GM23338 (cell line): Measurements from ENCODE around the gene IGFBP6. TPM values are rescaled to one million over a fixed set of nuclear protein-coding genes. Genes with fewer than 3 reads are reported as not detected.

Experiments used
- ATAC-seq: fragments of 200-7000 bp; cut with Tn5 transposase; 3 replicates; pipeline ENCODE4 v1.9.1; 2020
- DNase-seq: peaks from one replicate; pipeline ENCODE4 v3.0.0-alpha.2; 2015; ENCODE audit warnings: low spot score
- H2AFZ ChIP-seq: fragments of 200-600 bp; sonication (generic); 2 replicates; pipeline ENCODE4 v1.8.0; 2016; ENCODE audit warnings: antibody characterized with exemption, mild to moderate bottlenecking, moderate library complexity
- H3F3A ChIP-seq: fragments of 200-600 bp; sonication (generic); replicated peaks from 2 replicates; pipeline ENCODE4 v1.8.0; 2017; ENCODE audit warnings: antibody characterized with exemption, mixed run types, low read depth
- H3K27ac ChIP-seq: fragments of 200-600 bp; sonication (generic); 2 replicates; pipeline ENCODE4 v1.6.1; 2016; ENCODE audit warnings: low read depth
- H3K27me3 ChIP-seq: fragments of 200-600 bp; sonication (generic); 2 replicates; pipeline ENCODE4 v1.8.0; 2016; ENCODE audit warnings: mild to moderate bottlenecking, mixed run types, moderate library complexity; ENCODE audit not compliant: insufficient read depth
- H3K36me3 ChIP-seq: fragments of 200-600 bp; sonication (generic); 2 replicates; pipeline ENCODE4 v1.8.0; 2016; ENCODE audit warnings: mild to moderate bottlenecking; ENCODE audit not compliant: insufficient read depth
- H3K4me1 ChIP-seq: fragments of 200-600 bp; sonication (generic); 2 replicates; pipeline ENCODE4 v1.8.0; 2016; ENCODE audit warnings: mild to moderate bottlenecking, moderate library complexity; ENCODE audit not compliant: insufficient read depth
- H3K4me2 ChIP-seq: fragments of 200-600 bp; sonication (generic); 2 replicates; pipeline ENCODE4 v1.7.1; 2017; ENCODE audit warnings: mixed run types
- H3K4me3 ChIP-seq: fragments of 200-600 bp; sonication (generic); 2 replicates; pipeline ENCODE4 v1.6.1; 2016; ENCODE audit warnings: mixed run types
- H3K79me2 ChIP-seq: fragments of 200-600 bp; sonication (generic); replicated peaks from 2 replicates; pipeline ENCODE4 v1.8.0; 2017; ENCODE audit warnings: mild to moderate bottlenecking; ENCODE audit not compliant: insufficient read depth
- H3K9me2 ChIP-seq: fragments of 200-600 bp; sonication (generic); 2 replicates; pipeline ENCODE4 v1.8.0; 2017; ENCODE audit not compliant: insufficient read depth
- H4K20me1 ChIP-seq: fragments of 200-600 bp; sonication (generic); replicated peaks from 2 replicates; pipeline ENCODE4 v1.8.0; 2017; ENCODE audit warnings: mild to moderate bottlenecking; ENCODE audit not compliant: insufficient read depth
- H3K27ac Mint-ChIP-seq: 2 replicates; pipeline ENCODE4 v1.8.0; 2020; ENCODE audit warnings: inconsistent platforms, mild to moderate bottlenecking, moderate library complexity, mixed read lengths
- H3K27me3 Mint-ChIP-seq: 3 replicates; pipeline ENCODE4 v1.8.0; 2022; ENCODE audit warnings: low read depth, mild to moderate bottlenecking, moderate library complexity, mixed read lengths, inconsistent platforms; ENCODE audit not compliant: insufficient read depth, poor library complexity
- H3K36me3 Mint-ChIP-seq: 3 replicates; pipeline ENCODE4 v1.8.0; 2021; ENCODE audit warnings: low read depth, mild to moderate bottlenecking, inconsistent platforms, moderate library complexity, mixed read lengths
- H3K4me1 Mint-ChIP-seq: 3 replicates; pipeline ENCODE4 v1.8.0; 2020; ENCODE audit warnings: mild to moderate bottlenecking, inconsistent platforms, mixed read lengths
- H3K4me3 Mint-ChIP-seq: 3 replicates; pipeline ENCODE4 v1.8.0; 2021; ENCODE audit warnings: moderate library complexity, mild to moderate bottlenecking, inconsistent platforms, mixed read lengths
- H3K9me3 Mint-ChIP-seq: 3 replicates; pipeline ENCODE4 v1.8.0; 2020; ENCODE audit warnings: moderate library complexity, mild to moderate bottlenecking, inconsistent platforms, mixed read lengths
- CREB1 ChIP-seq: fragments of 250-450 bp; sonication (Bioruptor Pico); IDR thresholded peaks from 2 replicates; pipeline ENCODE4 v1.5.0; 2020; ENCODE audit warnings: low read depth, mild to moderate bottlenecking, moderate library complexity
- EZH2 ChIP-seq: fragments of 200-600 bp; sonication (generic); IDR thresholded peaks from one replicate; pipeline ENCODE4 v1.8.0; 2017; ENCODE audit warnings: antibody characterized with exemption, mild to moderate bottlenecking, low read depth; ENCODE audit not compliant: unreplicated experiment
- EZH2phosphoT487 ChIP-seq: fragments of 200-600 bp; sonication (generic); IDR thresholded peaks from one replicate; pipeline ENCODE4 v1.8.1; 2018; ENCODE audit warnings: antibody characterized with exemption; ENCODE audit not compliant: unreplicated experiment
- JUNB ChIP-seq: IDR thresholded peaks from one replicate; pipeline ENCODE4 v1.6.1; 2016; ENCODE audit warnings: antibody characterized with exemption; ENCODE audit not compliant: unreplicated experiment
- NANOG ChIP-seq: IDR thresholded peaks from 2 replicates; pipeline ENCODE4 v1.6.1; 2016; ENCODE audit warnings: antibody characterized with exemption, borderline replicate concordance
- POLR2AphosphoS5 ChIP-seq: IDR thresholded peaks from 2 replicates; pipeline ENCODE4 v1.6.1; 2016; ENCODE audit warnings: antibody characterized with exemption, low read depth
- STAT1 ChIP-seq: IDR thresholded peaks from one replicate; pipeline ENCODE4 v1.6.1; 2016; ENCODE audit warnings: antibody characterized with exemption; ENCODE audit not compliant: unreplicated experiment
- ZNF114 ChIP-seq: fragments of 250-450 bp; sonication (Bioruptor Pico); IDR thresholded peaks from 2 replicates; pipeline ENCODE4 v1.5.0; 2020; ENCODE audit warnings: mild to moderate bottlenecking, moderate library complexity
- ZNF331 ChIP-seq: fragments of 250-450 bp; sonication (Bioruptor Pico); IDR thresholded peaks from 2 replicates; pipeline ENCODE4 v1.5.0; 2020; ENCODE audit warnings: low read depth, mild to moderate bottlenecking, moderate library complexity
- polyA plus RNA-seq: library from polyadenylated mRNA; unstranded; fragments of >200 nt; fragmentation: Nextera tagmentation; extraction: Ambion mirVana; gene quantifications from 2 replicates; pipeline ENCODE4 v1.2.1, GENCODE V29; 2016
- total RNA-seq: library from RNA; depleted of rRNA; stranded (reverse); fragments of >200 nt; shearing (Covaris generic); gene quantifications from 2 replicates; pipeline ENCODE4 v1.2.3, GENCODE V29; 2014
- TF ChIP-seq, protein P1 (sequence below), 2 experiments: fragments of 200-600 bp in 1 of 2; sonication (generic) in 1 of 2; conservative IDR thresholded peaks; 2 replicates each; pipeline versions ENCODE4 v1.5.1 to v1.6.1; 2016 to 2017; ENCODE audit warnings: antibody characterized with exemption in 2 of 2, low read depth in 2 of 2, mild to moderate bottlenecking in 2 of 2, moderate library complexity in 1 of 2
- TF ChIP-seq, protein P2 (sequence below): fragments of 250-450 bp; sonication (Bioruptor Pico); IDR thresholded peaks from 2 replicates; pipeline ENCODE4 v1.5.0; 2020; ENCODE audit warnings: mild to moderate bottlenecking, moderate library complexity
- TF ChIP-seq, protein P3 (sequence below): IDR thresholded peaks from one replicate; pipeline ENCODE4 v1.6.1; 2018; ENCODE audit warnings: antibody characterized with exemption; ENCODE audit not compliant: unreplicated experiment
- TF ChIP-seq, protein P4 (sequence below): IDR thresholded peaks from 2 replicates; pipeline ENCODE4 v1.6.1; 2016; ENCODE audit warnings: antibody characterized with exemption

IGFBP6 gene
- total and polyA plus RNA-seq, 2 experiments from 2014 or later, result 14.7 to 16.6 TPM

DNA sequence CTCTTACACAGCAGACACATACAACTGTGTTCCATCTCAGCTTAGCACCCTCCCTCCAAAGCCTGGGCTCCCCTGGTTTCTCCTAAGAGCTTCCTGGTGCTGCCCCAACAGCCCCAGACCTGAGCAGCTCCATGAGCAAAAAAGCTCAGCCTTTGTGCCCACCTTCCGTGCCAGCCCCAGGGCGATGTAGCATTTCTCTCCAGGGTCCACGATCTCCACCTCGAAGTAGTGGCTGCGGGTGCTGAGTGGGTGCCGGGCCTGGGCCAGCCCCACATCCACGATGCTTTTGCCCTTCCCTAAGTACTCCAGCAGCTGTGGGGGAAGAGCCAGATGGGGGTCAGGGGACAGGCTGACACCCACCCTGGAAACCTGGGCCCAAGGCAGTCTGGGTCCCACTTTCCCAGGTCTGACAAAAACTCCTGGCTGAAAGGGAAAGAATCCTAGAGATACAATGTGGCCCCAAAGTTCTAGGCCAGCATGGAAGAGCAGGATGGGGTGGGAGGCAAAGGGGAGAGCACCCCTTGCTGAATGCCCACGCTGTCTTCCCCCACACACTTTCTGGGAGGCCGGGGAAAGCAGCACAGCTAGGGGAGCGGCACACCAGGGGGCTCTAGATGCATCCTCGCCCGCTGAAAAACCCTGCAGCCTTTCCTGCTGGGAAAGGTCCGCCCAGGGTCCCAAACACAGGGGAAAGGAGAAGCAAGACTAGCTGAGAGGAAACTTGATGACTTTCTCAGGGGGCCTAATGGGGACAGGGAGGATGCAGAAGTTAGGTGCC lies 29.3 kb upstream of the IGFBP6 start:
- no peak for ATAC-seq
- H3K4me2 ChIP-seq, result no peak overlapping the region
- H3K4me3 Mint-ChIP-seq, result no peak overlapping the region
- H3K4me1 ChIP-seq, result peaks cover 23% of the 10 kb centered on the region
- no peaks in the 10 kb centered on the region for H3F3A ChIP-seq
- no peak overlapping the region for H3K27ac ChIP-seq
- no peaks in the 10 kb centered on the region; the same call in 1 of the 2 replicates for H3K36me3 ChIP-seq
- H3K9me2 ChIP-seq, result no peaks in the 10 kb centered on the region
- H3K4me3 ChIP-seq, result no peak overlapping the region
- no peak for DNase-seq
- no peaks in the 10 kb centered on the region for H4K20me1 ChIP-seq
- peaks cover 8% of the 10 kb centered on the region for H3K36me3 Mint-ChIP-seq
- 0 out of 2 replicates have a peak, but pooled peaks cover 3% of the 10 kb centered on the region for H3K27me3 ChIP-seq
- TF ChIP-seq STAT1 (no peak), EZH2 (no peak), ZNF114 (CRISPR knock-in tag) (no peak), JUNB (no peak), ZNF331 (CRISPR knock-in tag) (no peak), EZH2phosphoT487 (no peak), NANOG (no peak), POLR2AphosphoS5 (no peak), CREB1 (no peak)
- TF ChIP-seq, protein P1, sequence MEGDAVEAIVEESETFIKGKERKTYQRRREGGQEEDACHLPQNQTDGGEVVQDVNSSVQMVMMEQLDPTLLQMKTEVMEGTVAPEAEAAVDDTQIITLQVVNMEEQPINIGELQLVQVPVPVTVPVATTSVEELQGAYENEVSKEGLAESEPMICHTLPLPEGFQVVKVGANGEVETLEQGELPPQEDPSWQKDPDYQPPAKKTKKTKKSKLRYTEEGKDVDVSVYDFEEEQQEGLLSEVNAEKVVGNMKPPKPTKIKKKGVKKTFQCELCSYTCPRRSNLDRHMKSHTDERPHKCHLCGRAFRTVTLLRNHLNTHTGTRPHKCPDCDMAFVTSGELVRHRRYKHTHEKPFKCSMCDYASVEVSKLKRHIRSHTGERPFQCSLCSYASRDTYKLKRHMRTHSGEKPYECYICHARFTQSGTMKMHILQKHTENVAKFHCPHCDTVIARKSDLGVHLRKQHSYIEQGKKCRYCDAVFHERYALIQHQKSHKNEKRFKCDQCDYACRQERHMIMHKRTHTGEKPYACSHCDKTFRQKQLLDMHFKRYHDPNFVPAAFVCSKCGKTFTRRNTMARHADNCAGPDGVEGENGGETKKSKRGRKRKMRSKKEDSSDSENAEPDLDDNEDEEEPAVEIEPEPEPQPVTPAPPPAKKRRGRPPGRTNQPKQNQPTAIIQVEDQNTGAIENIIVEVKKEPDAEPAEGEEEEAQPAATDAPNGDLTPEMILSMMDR (conservative IDR thresholded peaks at IDR 0.05; ENCODE audit: low read depth in 2 of 2), result no peak
- TF ChIP-seq, protein P2, sequence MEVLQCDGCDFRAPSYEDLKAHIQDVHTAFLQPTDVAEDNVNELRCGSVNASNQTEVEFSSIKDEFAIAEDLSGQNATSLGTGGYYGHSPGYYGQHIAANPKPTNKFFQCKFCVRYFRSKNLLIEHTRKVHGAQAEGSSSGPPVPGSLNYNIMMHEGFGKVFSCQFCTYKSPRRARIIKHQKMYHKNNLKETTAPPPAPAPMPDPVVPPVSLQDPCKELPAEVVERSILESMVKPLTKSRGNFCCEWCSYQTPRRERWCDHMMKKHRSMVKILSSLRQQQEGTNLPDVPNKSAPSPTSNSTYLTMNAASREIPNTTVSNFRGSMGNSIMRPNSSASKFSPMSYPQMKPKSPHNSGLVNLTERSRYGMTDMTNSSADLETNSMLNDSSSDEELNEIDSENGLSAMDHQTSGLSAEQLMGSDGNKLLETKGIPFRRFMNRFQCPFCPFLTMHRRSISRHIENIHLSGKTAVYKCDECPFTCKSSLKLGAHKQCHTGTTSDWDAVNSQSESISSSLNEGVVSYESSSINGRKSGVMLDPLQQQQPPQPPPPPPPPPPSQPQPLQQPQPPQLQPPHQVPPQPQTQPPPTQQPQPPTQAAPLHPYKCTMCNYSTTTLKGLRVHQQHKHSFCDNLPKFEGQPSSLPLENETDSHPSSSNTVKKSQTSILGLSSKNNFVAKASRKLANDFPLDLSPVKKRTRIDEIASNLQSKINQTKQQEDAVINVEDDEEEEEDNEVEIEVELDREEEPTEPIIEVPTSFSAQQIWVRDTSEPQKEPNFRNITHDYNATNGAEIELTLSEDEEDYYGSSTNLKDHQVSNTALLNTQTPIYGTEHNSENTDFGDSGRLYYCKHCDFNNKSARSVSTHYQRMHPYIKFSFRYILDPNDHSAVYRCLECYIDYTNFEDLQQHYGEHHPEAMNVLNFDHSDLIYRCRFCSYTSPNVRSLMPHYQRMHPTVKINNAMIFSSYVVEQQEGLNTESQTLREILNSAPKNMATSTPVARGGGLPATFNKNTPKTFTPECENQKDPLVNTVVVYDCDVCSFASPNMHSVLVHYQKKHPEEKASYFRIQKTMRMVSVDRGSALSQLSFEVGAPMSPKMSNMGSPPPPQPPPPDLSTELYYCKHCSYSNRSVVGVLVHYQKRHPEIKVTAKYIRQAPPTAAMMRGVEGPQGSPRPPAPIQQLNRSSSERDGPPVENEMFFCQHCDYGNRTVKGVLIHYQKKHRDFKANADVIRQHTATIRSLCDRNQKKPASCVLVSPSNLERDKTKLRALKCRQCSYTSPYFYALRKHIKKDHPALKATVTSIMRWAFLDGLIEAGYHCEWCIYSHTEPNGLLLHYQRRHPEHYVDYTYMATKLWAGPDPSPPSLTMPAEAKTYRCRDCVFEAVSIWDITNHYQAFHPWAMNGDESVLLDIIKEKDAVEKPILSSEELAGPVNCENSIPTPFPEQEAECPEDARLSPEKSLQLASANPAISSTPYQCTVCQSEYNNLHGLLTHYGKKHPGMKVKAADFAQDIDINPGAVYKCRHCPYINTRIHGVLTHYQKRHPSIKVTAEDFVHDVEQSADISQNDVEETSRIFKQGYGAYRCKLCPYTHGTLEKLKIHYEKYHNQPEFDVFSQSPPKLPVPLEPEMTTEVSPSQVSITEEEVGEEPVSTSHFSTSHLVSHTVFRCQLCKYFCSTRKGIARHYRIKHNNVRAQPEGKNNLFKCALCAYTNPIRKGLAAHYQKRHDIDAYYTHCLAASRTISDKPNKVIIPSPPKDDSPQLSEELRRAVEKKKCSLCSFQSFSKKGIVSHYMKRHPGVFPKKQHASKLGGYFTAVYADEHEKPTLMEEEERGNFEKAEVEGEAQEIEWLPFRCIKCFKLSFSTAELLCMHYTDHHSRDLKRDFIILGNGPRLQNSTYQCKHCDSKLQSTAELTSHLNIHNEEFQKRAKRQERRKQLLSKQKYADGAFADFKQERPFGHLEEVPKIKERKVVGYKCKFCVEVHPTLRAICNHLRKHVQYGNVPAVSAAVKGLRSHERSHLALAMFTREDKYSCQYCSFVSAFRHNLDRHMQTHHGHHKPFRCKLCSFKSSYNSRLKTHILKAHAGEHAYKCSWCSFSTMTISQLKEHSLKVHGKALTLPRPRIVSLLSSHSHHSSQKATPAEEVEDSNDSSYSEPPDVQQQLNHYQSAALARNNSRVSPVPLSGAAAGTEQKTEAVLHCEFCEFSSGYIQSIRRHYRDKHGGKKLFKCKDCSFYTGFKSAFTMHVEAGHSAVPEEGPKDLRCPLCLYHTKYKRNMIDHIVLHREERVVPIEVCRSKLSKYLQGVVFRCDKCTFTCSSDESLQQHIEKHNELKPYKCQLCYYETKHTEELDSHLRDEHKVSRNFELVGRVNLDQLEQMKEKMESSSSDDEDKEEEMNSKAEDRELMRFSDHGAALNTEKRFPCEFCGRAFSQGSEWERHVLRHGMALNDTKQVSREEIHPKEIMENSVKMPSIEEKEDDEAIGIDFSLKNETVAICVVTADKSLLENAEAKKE (CRISPR knock-in tag), result no peak
- TF ChIP-seq, protein P3, sequence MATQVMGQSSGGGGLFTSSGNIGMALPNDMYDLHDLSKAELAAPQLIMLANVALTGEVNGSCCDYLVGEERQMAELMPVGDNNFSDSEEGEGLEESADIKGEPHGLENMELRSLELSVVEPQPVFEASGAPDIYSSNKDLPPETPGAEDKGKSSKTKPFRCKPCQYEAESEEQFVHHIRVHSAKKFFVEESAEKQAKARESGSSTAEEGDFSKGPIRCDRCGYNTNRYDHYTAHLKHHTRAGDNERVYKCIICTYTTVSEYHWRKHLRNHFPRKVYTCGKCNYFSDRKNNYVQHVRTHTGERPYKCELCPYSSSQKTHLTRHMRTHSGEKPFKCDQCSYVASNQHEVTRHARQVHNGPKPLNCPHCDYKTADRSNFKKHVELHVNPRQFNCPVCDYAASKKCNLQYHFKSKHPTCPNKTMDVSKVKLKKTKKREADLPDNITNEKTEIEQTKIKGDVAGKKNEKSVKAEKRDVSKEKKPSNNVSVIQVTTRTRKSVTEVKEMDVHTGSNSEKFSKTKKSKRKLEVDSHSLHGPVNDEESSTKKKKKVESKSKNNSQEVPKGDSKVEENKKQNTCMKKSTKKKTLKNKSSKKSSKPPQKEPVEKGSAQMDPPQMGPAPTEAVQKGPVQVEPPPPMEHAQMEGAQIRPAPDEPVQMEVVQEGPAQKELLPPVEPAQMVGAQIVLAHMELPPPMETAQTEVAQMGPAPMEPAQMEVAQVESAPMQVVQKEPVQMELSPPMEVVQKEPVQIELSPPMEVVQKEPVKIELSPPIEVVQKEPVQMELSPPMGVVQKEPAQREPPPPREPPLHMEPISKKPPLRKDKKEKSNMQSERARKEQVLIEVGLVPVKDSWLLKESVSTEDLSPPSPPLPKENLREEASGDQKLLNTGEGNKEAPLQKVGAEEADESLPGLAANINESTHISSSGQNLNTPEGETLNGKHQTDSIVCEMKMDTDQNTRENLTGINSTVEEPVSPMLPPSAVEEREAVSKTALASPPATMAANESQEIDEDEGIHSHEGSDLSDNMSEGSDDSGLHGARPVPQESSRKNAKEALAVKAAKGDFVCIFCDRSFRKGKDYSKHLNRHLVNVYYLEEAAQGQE, result no peak
- TF ChIP-seq, protein P4, sequence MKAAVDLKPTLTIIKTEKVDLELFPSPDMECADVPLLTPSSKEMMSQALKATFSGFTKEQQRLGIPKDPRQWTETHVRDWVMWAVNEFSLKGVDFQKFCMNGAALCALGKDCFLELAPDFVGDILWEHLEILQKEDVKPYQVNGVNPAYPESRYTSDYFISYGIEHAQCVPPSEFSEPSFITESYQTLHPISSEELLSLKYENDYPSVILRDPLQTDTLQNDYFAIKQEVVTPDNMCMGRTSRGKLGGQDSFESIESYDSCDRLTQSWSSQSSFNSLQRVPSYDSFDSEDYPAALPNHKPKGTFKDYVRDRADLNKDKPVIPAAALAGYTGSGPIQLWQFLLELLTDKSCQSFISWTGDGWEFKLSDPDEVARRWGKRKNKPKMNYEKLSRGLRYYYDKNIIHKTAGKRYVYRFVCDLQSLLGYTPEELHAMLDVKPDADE, result no peak
- H3K4me1 Mint-ChIP-seq, result peaks cover 48% of the 10 kb centered on the region
- H3K27me3 Mint-ChIP-seq, result peaks cover 17% of the 10 kb centered on the region
- no peak overlapping the region for H3K27ac Mint-ChIP-seq
- no peaks in the 10 kb centered on the region for H3K9me3 Mint-ChIP-seq
- H2AFZ ChIP-seq, result no peak overlapping the region
- no peaks in the 10 kb centered on the region for H3K79me2 ChIP-seq
